Measurements from ENCODE around the gene SSBP2. TPM values are rescaled to one million over a fixed set of nuclear protein-coding genes. Genes with fewer than 3 reads are reported as not detected.

Gene SSBP2
- total and polyA plus RNA-seq, 2 of the 8 experiments (the other 6 are each of a cell fraction or from before 2014, with no cell fraction given) = 21.5 to 36.2 TPM

- H2AFZ ChIP-seq (ENCODE audit: low read length) = no peak overlapping the region
- no peaks in the 10 kb centered on the region; a peak in 3 of 8 replicates for H3K36me3 ChIP-seq (ENCODE audit: control insufficient read depth in 2 of 4, insufficient read depth in 4 of 4, low read length in 3 of 4)
- DNase-seq (ENCODE audit: low read depth in 1 of 2, low spot score in 2 of 2) (no peak), FAIRE-seq (no peak)
- H3K4me3 ChIP-seq (ENCODE audit: extremely low read depth in 1 of 4, insufficient read depth in 2 of 4, low read depth in 3 of 4, low read length in 4 of 4) = no peak overlapping the region
- H3K79me2 ChIP-seq (ENCODE audit: control insufficient read depth in 1 of 2, insufficient read depth in 2 of 2, low read length in 2 of 2) = no peaks in the 10 kb centered on the region
- H3K56ac ChIP-seq (replicated peaks; ENCODE audit: insufficient read length, low read depth, low read length) = no peak overlapping the region
- H3K9ac ChIP-seq (replicated peaks in 1 of 4; ENCODE audit: extremely low read depth in 1 of 4, low read depth in 3 of 4, low read length in 3 of 4) = no peak overlapping the region
- no peak overlapping the region for H3K23ac ChIP-seq (ENCODE audit: insufficient read length)
- TF ChIP-seq SIX5 (IDR thresholded peaks at IDR 0.05; ENCODE audit: low read depth, low read length) (no peak), ZNF274 (IDR thresholded peaks at IDR 0.05; ENCODE audit: borderline replicate concordance, extremely low read depth, low read length) (no peak), BCL11A (IDR thresholded peaks at IDR 0.05; ENCODE audit: low read depth in 2 of 2, low read length in 2 of 2) (no peak), SUZ12 (IDR thresholded peaks at IDR 0.05; ENCODE audit: low read length) (no peak), POLR2AphosphoS5 (IDR thresholded peaks at IDR 0.05; ENCODE audit: low read depth, low read length) (no peak), SP2 (IDR thresholded peaks at IDR 0.05; ENCODE audit: low read length) (no peak), USF2 (IDR thresholded peaks at IDR 0.05; ENCODE audit: low read length) (no peak), EZH2 (IDR thresholded peaks at IDR 0.05; ENCODE audit: low read depth, low read length, severe bottlenecking) (no peak), CBX8 (IDR thresholded peaks at IDR 0.05; ENCODE audit: borderline replicate concordance, low read depth, low read length) (no peak), RAD21 (IDR thresholded peaks at IDR 0.05 in 1 of 2, conservative IDR thresholded peaks at IDR 0.05 in 1 of 2; ENCODE audit: low read depth in 2 of 2, low read length in 2 of 2) (no peak), CEBPB (IDR thresholded peaks at IDR 0.05; ENCODE audit: low read depth, low read length) (no peak), RBBP5 (IDR thresholded peaks at IDR 0.05; ENCODE audit: borderline replicate concordance, low read depth, low read length) (no peak), E2F6 (IDR thresholded peaks at IDR 0.05) (no peak), TBP (IDR thresholded peaks at IDR 0.05; ENCODE audit: low read depth, low read length) (no peak)
- H3K4me1 ChIP-seq (replicated peaks in 1 of 4; ENCODE audit: control insufficient read depth in 3 of 4, insufficient read depth in 4 of 4, low read length in 3 of 4) = no peaks in the 10 kb centered on the region
- H3K27ac ChIP-seq (ENCODE audit: low read depth, low read length) = no peak overlapping the region
- H3K27me3 ChIP-seq (replicated peaks in 1 of 4; ENCODE audit: control insufficient read depth in 3 of 4, extremely low read depth in 1 of 4, insufficient read depth in 3 of 4, low read length in 3 of 4) = no peaks in the 10 kb centered on the region
- H3K18ac ChIP-seq (ENCODE audit: extremely low read depth, low read length) = no peak overlapping the region
- H4K8ac ChIP-seq (ENCODE audit: extremely low read depth, insufficient read depth, low read length) = no peak overlapping the region
- no peak overlapping the region for H3K4ac ChIP-seq (replicated peaks; ENCODE audit: insufficient read length, low read depth, low read length)
- H4K91ac ChIP-seq (replicated peaks; ENCODE audit: insufficient read length, low read length) = no peak overlapping the region
- H4K20me1 ChIP-seq (replicated peaks in 1 of 2; ENCODE audit: control insufficient read depth in 1 of 2, insufficient read depth in 2 of 2, low read length in 2 of 2) = no peaks in the 10 kb centered on the region
- POLR2A ChIA-PET (ENCODE audit: partially characterized antibody) = interaction anchor here (1.9 kb wide), 1 partner anchor 7 kb away, joined by 4 read pairs; no protein-coding TSS in a partner anchor
- no peaks in the 10 kb centered on the region for H3K9me3 ChIP-seq (ENCODE audit: insufficient read depth in 2 of 2, low read depth in 1 of 2, low read length in 1 of 2)
- H3K79me1 ChIP-seq (ENCODE audit: low read depth, low read length) = no peaks in the 10 kb centered on the region
- H2BK12ac ChIP-seq (ENCODE audit: low read depth, low read length) = no peak overlapping the region
- H3K14ac ChIP-seq (ENCODE audit: insufficient read length) = no peak overlapping the region
- no peak overlapping the region for H2BK5ac ChIP-seq (ENCODE audit: low read depth, low read length)
- CTCF ChIA-PET (ENCODE audit: partially characterized antibody) = no interaction called here
- H3K4me2 ChIP-seq (ENCODE audit: insufficient read depth in 1 of 2, low read depth in 2 of 2, low read length in 2 of 2) = no peak overlapping the region
- H2BK120ac ChIP-seq (replicated peaks; ENCODE audit: low read depth, low read length) = no peak overlapping the region
- H2BK20ac ChIP-seq (ENCODE audit: low read length) = no peak overlapping the region
- no peaks in the 10 kb centered on the region for H3K23me2 ChIP-seq (ENCODE audit: low read depth, low read length)
- no peak overlapping the region for H2BK15ac ChIP-seq (ENCODE audit: low read length)
- H2AK5ac ChIP-seq (ENCODE audit: low read depth, low read length) = no peak overlapping the region
- H4K5ac ChIP-seq (ENCODE audit: insufficient read length, low read depth, low read length) = no peak overlapping the region
Measured at GRCh38 chr5:81632679-81633078, 118.2 kb downstream of the SSBP2 start.
